Hindlimb muscle (tissue), 1 donor: ENCODE data around the gene LRRC56. TPM values are rescaled to one million over a fixed set of nuclear protein-coding genes. Genes with fewer than 3 reads are reported as not detected.

Experiments
- DNase-seq: peaks from one replicate; pipeline ENCODE4 v3.0.0-alpha.2; 2013
- polyA plus RNA-seq: library from polyadenylated mRNA; unstranded; fragments of 120-200 nt; gene quantifications from one replicate; pipeline ENCODE4 v1.2.1, GENCODE V29; 2013; ENCODE audit not compliant: insufficient read length

LRRC56 gene
- polyA plus RNA-seq, 1 donor, result 9.1 TPM

DNA sequence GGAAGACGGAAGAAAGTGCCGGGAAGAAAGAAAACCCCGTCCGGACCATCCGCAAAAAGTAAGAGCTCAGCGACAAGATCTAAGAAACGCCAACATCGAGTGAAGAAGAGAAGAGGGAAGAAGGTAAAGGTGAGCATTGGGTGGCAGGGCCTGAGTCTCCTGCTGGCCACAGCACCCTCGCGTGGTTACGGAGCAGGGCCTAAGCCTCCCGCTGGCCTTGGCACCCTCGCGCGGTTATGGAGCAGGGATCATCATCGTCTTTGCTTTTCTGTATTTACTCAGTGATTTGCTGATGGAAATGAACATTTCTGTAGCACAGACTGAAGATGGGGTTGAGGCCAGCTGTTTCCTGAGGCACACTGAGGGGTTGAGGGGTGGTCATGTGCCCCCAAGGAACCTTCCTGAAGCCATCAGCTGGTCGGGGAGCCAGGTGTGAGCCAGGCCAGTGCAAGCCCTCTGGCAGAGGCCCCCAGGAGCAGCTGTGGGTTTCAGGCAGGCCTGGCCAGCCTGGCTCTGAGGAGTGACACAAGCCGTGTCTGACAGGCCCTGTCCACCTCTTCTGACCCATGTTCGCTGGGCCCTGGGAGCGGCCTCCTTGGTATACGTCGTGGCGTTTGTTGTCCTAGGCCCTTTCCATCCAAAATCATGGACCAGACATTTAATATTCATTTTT, 64.4 kb downstream of the LRRC56 start:
- DNase-seq, result no peak

DNA sequence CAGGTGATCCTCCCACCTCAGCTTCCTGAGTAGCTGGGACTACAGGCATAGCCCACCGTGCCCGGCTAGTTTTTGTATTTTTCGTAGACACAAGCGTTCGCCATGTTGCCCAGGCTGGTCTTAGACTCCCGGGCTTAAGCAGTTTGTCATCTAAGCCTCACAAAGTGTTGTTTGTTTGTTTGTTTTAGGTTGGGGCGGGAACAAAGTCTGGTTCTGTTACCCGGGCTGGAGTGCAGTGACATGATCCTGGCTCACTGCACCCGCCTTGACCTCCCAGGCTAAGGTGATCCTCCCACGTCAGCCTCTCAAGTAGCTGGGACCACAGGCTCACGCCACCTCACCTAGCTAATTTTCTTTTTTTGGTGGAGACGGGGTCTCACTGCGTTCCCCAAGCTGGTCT, 65.8 kb downstream of the LRRC56 start:
- DNase-seq, result no peak

Other genes starting within 250 kb of the LRRC56 start
- gene PGGHG, start 248.4 kb upstream of the LRRC56 start, polyA plus RNA-seq, result 15.6 TPM
- not detected for gene IFITM5, start 238.0 kb upstream of the LRRC56 start, polyA plus RNA-seq
- 79.2 TPM for gene IFITM2, start 229.7 kb upstream of the LRRC56 start, polyA plus RNA-seq
- 30.5 TPM for gene IFITM1, start 223.5 kb upstream of the LRRC56 start, polyA plus RNA-seq
- 368 TPM for gene IFITM3, start 216.7 kb upstream of the LRRC56 start, polyA plus RNA-seq
- gene B4GALNT4, start 168.0 kb upstream of the LRRC56 start, polyA plus RNA-seq, result 12.4 TPM
- 0.36 TPM for gene PKP3, start 143.3 kb upstream of the LRRC56 start, polyA plus RNA-seq
- gene SIGIRR, start 122.5 kb upstream of the LRRC56 start, polyA plus RNA-seq, result 19.1 TPM
- 0.53 TPM for gene ANO9, start 95.5 kb upstream of the LRRC56 start, polyA plus RNA-seq
- 41.6 TPM for gene PTDSS2, start 87.2 kb upstream of the LRRC56 start, polyA plus RNA-seq
- gene RNH1, start 30.3 kb upstream of the LRRC56 start, polyA plus RNA-seq, result 114 TPM
- gene HRAS, start 2.0 kb upstream of the LRRC56 start, polyA plus RNA-seq, result 144 TPM
- gene LMNTD2, start 23.2 kb downstream of the LRRC56 start, polyA plus RNA-seq, result 0.80 TPM
- gene RASSF7, start 23.4 kb downstream of the LRRC56 start, polyA plus RNA-seq, result 3.7 TPM
- 21.3 TPM for gene PHRF1, start 38.9 kb downstream of the LRRC56 start, polyA plus RNA-seq
- 17.5 TPM for gene IRF7, start 78.4 kb downstream of the LRRC56 start, polyA plus RNA-seq
- 4.1 TPM for gene CDHR5, start 87.4 kb downstream of the LRRC56 start, polyA plus RNA-seq
- gene SCT, start 89.7 kb downstream of the LRRC56 start, polyA plus RNA-seq, result 127 TPM
- 1.2 TPM for gene DRD4, start 99.7 kb downstream of the LRRC56 start, polyA plus RNA-seq
- 36.5 TPM for gene DEAF1, start 157.7 kb downstream of the LRRC56 start, polyA plus RNA-seq
- 21.0 TPM for gene TMEM80, start 158.3 kb downstream of the LRRC56 start, polyA plus RNA-seq
- 3.7 TPM for gene EPS8L2, start 168.7 kb downstream of the LRRC56 start, polyA plus RNA-seq
- gene TALDO1, start 209.9 kb downstream of the LRRC56 start, polyA plus RNA-seq, result 68.2 TPM
- gene GATD1, start 240.0 kb downstream of the LRRC56 start, polyA plus RNA-seq, result 57.6 TPM